Measurements from ENCODE around the gene YWHAE. TPM values are rescaled to one million over a fixed set of nuclear protein-coding genes. Genes with fewer than 3 reads are reported as not detected.
A peak's percentile ranks its signal among the peaks of the same experiment; 100 is the strongest.

YWHAE gene
- total and polyA plus RNA-seq, 10 of the 15 experiments (the other 5 are each of a cell fraction or from before 2014, with no cell fraction given), result 189 to 651 (median 469) TPM

- peaks cover 1% of the 10 kb centered on the region; the same call in 1 of the 2 replicates for H3K79me2 ChIP-seq (ENCODE audit: control insufficient read depth, insufficient read depth, low read length)
- no peak overlapping the region for H3K4me3 ChIP-seq
- SMC1A ChIA-PET (ENCODE audit: uncharacterized antibody, unreplicated experiment), result no interaction called here
- TF ChIP-seq NFXL1 (IDR thresholded peaks at IDR 0.05; ENCODE audit: borderline replicate concordance) (no peak), POLR2AphosphoS2 (IDR thresholded peaks at IDR 0.05; ENCODE audit: low read depth, low read length) (no peak), FOS (IDR thresholded peaks at IDR 0.05; ENCODE audit: borderline replicate concordance, extremely low read depth, insufficient read length) (no peak), PML (IDR thresholded peaks at IDR 0.05; ENCODE audit: low read length) (no peak), BCLAF1 (IDR thresholded peaks at IDR 0.05) (no peak), TCF7 (IDR thresholded peaks at IDR 0.05; ENCODE audit: borderline replicate concordance) (no peak), FOXK2 (IDR thresholded peaks at IDR 0.05) (no peak), ZNF217 (IDR thresholded peaks at IDR 0.05) (no peak), E2F4 (IDR thresholded peaks at IDR 0.05; ENCODE audit: low read depth, low read length) (no peak), ATF3 (IDR thresholded peaks at IDR 0.05; ENCODE audit: borderline replicate concordance, extremely low read depth, low read depth, low read length) (no peak), GABPA (IDR thresholded peaks at IDR 0.05; ENCODE audit: low read depth) (no peak), RB1 (IDR thresholded peaks at IDR 0.05; ENCODE audit: borderline replicate concordance) (no peak), JUND (IDR thresholded peaks at IDR 0.05; ENCODE audit: low read depth, low read length) (no peak), BCL11A (IDR thresholded peaks at IDR 0.05; ENCODE audit: low read depth, low read length) (no peak), DPF2 (IDR thresholded peaks at IDR 0.05) (no peak), CHD2 (IDR thresholded peaks at IDR 0.05; ENCODE audit: borderline replicate concordance, low read depth, low read length) (no peak), LARP7 (IDR thresholded peaks at IDR 0.05) (no peak), RFX5 (IDR thresholded peaks at IDR 0.05; ENCODE audit: low read depth, low read length) (no peak), ZNF384 (IDR thresholded peaks at IDR 0.05; ENCODE audit: borderline replicate concordance, low read depth, low read length) (no peak)
- TF ChIP-seq, protein P1, sequence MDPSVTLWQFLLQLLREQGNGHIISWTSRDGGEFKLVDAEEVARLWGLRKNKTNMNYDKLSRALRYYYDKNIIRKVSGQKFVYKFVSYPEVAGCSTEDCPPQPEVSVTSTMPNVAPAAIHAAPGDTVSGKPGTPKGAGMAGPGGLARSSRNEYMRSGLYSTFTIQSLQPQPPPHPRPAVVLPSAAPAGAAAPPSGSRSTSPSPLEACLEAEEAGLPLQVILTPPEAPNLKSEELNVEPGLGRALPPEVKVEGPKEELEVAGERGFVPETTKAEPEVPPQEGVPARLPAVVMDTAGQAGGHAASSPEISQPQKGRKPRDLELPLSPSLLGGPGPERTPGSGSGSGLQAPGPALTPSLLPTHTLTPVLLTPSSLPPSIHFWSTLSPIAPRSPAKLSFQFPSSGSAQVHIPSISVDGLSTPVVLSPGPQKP (IDR thresholded peaks at IDR 0.05; ENCODE audit: low read depth, low read length), result no peak
- DNase-seq (ENCODE audit: low read depth, low spot score) (no peak), FAIRE-seq (no peak), ATAC-seq (no peak)
- BruUV-seq (replicated peaks), result TSS peak; percentile 64
- H3K27ac ChIP-seq (ENCODE audit: control insufficient read depth, insufficient read depth), result no peak overlapping the region
- no peak overlapping the region for H2AFZ ChIP-seq (ENCODE audit: control insufficient read depth, low read depth, low read length)
- RAD21 ChIA-PET (ENCODE audit: unreplicated experiment), result interaction anchor here (0.8 kb wide), 1 partner anchor 58 kb away, joined by 3 read pairs; no protein-coding TSS in a partner anchor
- WGBS (ENCODE audit: insufficient coverage, insufficient replicate concordance, low lambda C conversion rate, missing lambda C conversion rate), result 91% methylated on average over 7 of the region's 7 CpGs
- peaks cover 2 to 9% of the 10 kb centered on the region in 2 experiments for H3K36me3 ChIP-seq (ENCODE audit: control insufficient read depth in 2 of 2, insufficient read depth in 2 of 2, low read length in 1 of 2)
- no peaks in the 10 kb centered on the region for H4K20me1 ChIP-seq (ENCODE audit: control insufficient read depth, insufficient read depth)
- CTCF ChIA-PET, result interaction anchor here (1.5 kb wide), 1 partner anchor 58 kb away, joined by 5 read pairs; no protein-coding TSS in a partner anchor
- no peaks in the 10 kb centered on the region for H3K4me1 ChIP-seq (ENCODE audit: control insufficient read depth, insufficient read depth, low read length)
- no peak overlapping the region for H3K4me2 ChIP-seq (ENCODE audit: control insufficient read depth, insufficient read depth)
- no peaks in the 10 kb centered on the region for H3K27me3 ChIP-seq (replicated peaks in 1 of 2; ENCODE audit: control insufficient read depth in 2 of 2, insufficient read depth in 2 of 2, low read length in 1 of 2)
- intact Hi-C loops (cut with micrococcal nuclease; ENCODE audit: unreplicated experiment), result no loop called here
- in situ Hi-C loops (cut with MboI), result no loop called here
- POLR2A ChIA-PET, result no interaction called here
- H3K9me3 ChIP-seq (replicated peaks; ENCODE audit: control insufficient read depth, insufficient read depth, low read length), result no peaks in the 10 kb centered on the region
- H3K9ac ChIP-seq (ENCODE audit: control insufficient read depth, insufficient read depth, low read length), result no peak overlapping the region
These were observed 22.9 kb upstream of the YWHAE start for GRCh38 chr17:1422885-1423284.

Measured in GM12878 (cell line).